GM18907 (cell line): ENCODE results near the gene IL10RB.

Experiments
- ATAC-seq: cut with Tn5 transposase; IDR thresholded peaks from one replicate; pipeline ENCODE4 v1.9.1; 2021; ENCODE audit warnings: mild to moderate bottlenecking, moderate library complexity; ENCODE audit not compliant: unreplicated experiment

Gene IL10RB

DNA sequence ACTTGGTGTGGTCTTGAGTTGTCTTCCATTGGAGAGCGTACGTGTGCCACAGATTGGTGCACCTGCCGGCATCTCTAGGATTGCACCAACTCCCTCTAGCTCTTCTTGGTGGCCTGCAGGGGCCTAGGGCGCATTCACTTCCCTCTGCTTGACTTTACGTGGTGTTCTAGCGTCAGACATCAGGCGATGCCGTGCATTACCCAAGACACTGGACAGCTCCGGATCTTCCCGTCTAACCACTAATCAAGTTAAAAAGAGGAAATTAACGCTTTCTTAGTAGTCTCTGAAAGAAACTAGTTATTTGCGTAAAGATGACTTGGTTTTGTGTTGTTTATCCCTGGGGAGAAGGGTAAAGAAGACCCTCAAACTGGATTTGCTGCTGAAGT is 510 bp upstream of the IL10RB start:
- peak; percentile 28 for ATAC-seq

DNA sequence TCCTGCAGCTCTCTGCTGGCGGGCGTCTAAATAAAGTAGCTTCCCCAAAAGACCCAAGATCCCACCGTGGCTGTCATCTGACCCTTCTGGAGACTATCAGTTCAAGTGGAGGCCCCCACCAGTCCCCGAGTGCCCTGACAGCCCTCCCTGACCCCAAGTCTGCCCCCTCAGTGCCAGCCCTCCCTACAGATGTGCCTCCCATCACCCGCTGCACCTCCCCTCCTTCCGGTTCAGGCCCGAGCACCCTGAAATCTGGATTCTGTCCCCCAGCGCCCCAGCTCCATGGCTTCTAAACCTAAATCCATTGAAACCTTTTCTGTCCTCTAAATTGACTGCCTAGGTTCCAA is 595 bp downstream of the IL10RB start:
- no peak for ATAC-seq

- ATAC-seq = no peak
Measured at GRCh38 chr21:33267250-33267649, 1.1 kb downstream of the IL10RB start.

- peak; percentile 20 for ATAC-seq
Measured at GRCh38 chr21:33268393-33268736, 2.2 kb downstream of the IL10RB start.

DNA sequence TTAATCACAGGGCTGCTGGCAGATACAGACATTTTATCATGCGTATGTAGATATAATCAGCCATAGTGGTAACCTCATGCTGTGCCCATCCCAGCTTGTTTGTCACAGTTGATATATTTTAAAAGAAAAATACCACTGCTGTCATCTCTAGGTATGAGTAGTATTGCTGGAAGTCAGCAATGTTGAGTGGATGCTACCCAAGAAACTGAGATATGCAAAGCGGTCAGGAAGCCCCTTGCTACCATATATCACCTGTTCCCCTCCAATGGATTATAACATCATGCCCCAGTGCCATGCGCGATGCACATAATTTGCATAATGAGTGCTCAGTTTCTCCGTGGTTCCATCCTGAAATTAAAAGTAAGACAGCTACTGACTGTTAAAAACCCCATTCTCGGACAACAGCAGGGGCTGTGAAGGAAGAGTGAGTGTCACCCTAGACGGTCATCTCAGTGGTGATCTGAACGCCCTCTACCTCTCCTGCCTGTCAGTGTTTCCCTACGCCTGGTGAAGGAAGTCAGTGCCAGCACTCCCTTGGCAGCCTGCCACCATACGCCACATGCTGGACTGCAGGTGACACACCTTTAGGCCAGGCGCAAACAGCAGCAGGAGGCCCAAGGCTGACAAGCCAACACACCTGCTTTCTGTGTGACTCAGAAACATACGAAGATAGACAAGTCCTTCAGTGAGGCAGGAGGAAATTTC is 2.7 kb downstream of the IL10RB start:
- ATAC-seq = peak; percentile 70

DNA sequence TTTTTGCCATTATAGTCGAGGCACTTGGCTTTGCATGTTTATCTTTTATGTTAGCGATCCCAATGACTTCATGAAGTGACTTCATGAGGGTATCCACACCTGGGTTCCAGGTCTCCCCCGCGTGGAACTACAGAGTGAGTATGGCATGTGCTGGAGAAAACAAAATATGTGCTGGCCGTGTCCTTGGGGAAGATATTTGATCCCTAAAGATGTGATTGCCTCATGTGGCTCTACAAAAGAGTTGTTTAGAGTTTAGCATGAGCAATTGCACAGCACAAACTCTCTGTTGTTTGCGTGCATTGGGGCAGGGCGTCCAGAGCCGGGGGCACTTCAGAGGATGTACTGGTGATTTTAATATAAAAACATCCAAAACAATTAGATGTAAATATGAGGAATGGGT is 4.8 kb downstream of the IL10RB start:
- no peak for ATAC-seq

- no peak for ATAC-seq
Measured at GRCh38 chr21:33273044-33273443, 6.9 kb downstream of the IL10RB start.

GRCh38 chr21:33278721-33279120 is 12.6 kb downstream of the IL10RB start:
- ATAC-seq = no peak

DNA sequence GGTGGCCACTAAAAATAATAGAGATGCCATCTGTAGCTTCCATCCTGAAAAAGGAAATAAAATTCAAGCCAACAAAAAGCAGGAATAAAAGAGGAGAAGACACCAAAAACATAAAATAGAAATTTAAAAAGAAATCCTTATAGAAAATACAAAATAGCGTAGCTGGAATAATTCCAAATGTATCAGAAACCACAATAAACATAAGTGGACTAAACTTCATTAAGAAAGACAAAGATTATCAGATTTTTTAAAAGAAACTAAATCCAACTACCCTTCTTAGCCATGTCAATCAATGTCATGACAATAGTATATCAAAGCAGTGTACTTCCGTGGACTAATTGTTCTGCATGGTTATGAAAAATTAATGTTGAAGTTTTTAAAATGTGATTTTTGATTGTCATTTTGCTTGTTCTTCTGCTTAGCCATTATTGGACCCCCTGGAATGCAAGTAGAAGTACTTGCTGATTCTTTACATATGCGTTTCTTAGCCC is 13.2 kb downstream of the IL10RB start:
- no peak for ATAC-seq

DNA sequence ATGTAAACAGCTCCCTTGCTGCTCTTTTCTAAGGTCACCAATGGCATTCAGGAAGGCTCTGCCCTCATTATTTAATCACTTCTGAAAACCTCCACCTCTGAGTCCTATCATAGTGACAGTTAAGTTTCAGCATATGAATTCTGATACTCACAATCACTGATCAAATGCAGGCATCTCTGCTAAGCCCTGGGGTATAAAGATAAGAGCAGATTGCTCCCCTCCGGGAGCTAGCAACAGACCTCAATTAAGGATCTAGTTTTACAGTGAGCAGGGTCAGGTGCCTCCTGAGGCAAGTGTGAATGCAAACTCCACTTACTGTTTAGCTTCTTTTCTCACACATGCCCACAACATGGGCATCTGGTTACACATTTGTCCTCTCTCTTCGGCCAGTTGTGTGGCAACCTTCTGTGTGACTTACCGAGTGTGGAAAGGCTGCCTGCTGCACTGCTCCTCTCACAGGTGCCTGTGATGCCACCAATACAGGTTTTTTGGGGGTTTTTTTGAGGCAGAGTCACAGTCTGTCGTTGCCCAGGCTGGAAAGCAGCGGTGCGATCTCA is 15.0 kb downstream of the IL10RB start:
- ATAC-seq = no peak

DNA sequence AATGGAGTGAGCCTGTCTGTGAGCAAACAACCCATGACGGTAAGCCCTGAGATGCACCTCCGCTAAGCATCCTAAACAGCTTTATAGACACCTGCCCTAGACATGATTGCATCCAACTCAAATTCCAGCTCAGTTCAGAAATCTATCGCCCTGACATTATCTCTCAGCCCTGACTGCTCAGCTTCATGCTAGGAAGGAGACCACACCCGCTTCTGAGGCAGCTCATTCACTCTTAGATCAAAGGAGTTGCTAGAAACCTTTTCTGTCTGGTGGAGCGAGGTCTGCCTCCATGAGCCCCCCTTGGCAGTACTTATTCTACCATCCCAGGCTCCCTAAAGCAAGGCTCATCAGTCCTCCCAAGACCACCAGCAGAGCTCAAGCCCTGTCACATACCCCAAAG is 17.0 kb downstream of the IL10RB start:
- no peak for ATAC-seq

DNA sequence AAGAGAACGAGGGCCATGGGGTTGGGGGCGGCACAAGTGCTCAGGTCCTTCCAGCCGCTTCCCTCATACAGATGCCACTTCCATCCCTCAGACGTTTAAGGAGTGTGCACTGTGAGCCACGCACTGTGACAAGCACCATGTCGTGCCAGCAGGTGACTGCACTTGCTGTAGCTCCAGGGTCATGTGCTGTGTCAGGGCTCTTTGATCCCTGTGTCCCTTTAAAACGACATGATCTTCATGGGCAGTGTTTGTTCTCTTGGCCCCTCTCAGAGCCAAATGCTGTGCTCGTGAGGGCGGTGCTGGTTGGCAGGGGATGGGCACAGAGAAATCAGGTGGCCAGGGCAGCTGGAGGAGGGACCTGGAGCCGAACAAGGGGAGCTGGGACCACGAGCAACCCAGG is 19.9 kb downstream of the IL10RB start:
- no peak for ATAC-seq

- ATAC-seq = no peak
Measured at GRCh38 chr21:33286600-33287456, 20.7 kb downstream of the IL10RB start.

GRCh38 chr21:33289199-33289819 is 23.1 kb downstream of the IL10RB start:
- ATAC-seq = no peak

DNA sequence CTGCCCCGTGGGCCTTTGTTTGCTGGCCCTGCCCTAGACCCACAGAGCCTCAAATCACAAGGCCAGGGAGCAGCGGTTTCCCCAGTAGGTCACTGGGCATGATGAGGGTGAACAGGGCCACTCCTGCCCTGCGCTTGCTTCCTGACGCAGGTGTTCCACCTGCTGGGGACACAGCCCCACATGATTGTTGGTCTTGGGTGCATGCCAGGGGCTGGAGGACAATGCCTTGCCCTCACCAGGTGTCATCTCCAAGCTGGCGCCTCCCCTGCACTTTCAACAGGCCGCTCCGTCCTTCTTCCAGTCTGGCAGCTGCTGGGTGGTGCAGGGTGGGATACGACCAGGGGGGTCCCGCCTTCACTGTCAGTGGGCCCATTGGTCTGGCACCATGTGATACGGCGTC is 24.3 kb downstream of the IL10RB start:
- ATAC-seq = no peak

- ATAC-seq = no peak
Measured at GRCh38 chr21:33291686-33292085, 25.5 kb downstream of the IL10RB start.

- no peak for ATAC-seq
Measured at GRCh38 chr21:33292724-33293123, 26.6 kb downstream of the IL10RB start.

GRCh38 chr21:33293136-33293535 is 27.0 kb downstream of the IL10RB start:
- no peak for ATAC-seq

- no peak for ATAC-seq
Measured at GRCh38 chr21:33293811-33294216, 27.6 kb downstream of the IL10RB start.

GRCh38 chr21:33296156-33296555 is 30.0 kb downstream of the IL10RB start:
- ATAC-seq = no peak

- peak; percentile 78 for ATAC-seq
Measured at GRCh38 chr21:33299181-33299752, 33.1 kb downstream of the IL10RB start.
